HepG2 (cell line): ENCODE data around the gene TUBG1. TPM values are rescaled to one million over a fixed set of nuclear protein-coding genes. Genes with fewer than 3 reads are reported as not detected.

Experiments
- FOXM1 ChIP-seq: sonication (generic); formaldehyde crosslinking; IDR thresholded peaks from 2 replicates; pipeline ENCODE4 v1.5.0; 2020; ENCODE audit warnings: missing genetic modification reagents
- NKX3-1 ChIP-seq: sonication (generic); formaldehyde crosslinking; IDR thresholded peaks from 2 replicates; pipeline ENCODE4 v1.5.0; 2020; ENCODE audit warnings: missing genetic modification reagents
- ZFP90 ChIP-seq: sonication (generic); formaldehyde crosslinking; IDR thresholded peaks from 2 replicates; pipeline ENCODE4 v1.8.0; 2022; ENCODE audit warnings: missing genetic modification reagents, mild to moderate bottlenecking, inconsistent platforms, borderline replicate concordance
- ZIK1 ChIP-seq: sonication (generic); formaldehyde crosslinking; IDR thresholded peaks from 2 replicates; pipeline ENCODE4 v1.5.0; 2020; ENCODE audit warnings: mild to moderate bottlenecking, low read depth, missing genetic modification reagents, borderline replicate concordance
- ZMYM4 ChIP-seq: sonication (generic); formaldehyde crosslinking; IDR thresholded peaks from 2 replicates; pipeline ENCODE4 v1.8.1; 2023; ENCODE audit warnings: mild to moderate bottlenecking, missing genetic modification reagents
- ZNF549 ChIP-seq: sonication (generic); formaldehyde crosslinking; IDR thresholded peaks from 2 replicates; pipeline ENCODE4 v1.5.0; 2020; ENCODE audit warnings: missing genetic modification reagents
- polyA plus RNA-seq, 8 experiments: library from polyadenylated mRNA; depleted of rRNA in 3 of 8; stranded (reverse) in 7 of 8; unstranded in 1 of 8; fragments of >200 nt; fragmentation: Illumina TruSeq in 4 of 8; extraction: Trizol in 4 of 8; gene quantifications; 2 replicates each; pipeline versions ENCODE4 v1.2.1 to v1.2.3, GENCODE V29; 2011 to 2016; ENCODE audit warnings: low read depth in 4 of 8, missing spikeins in 1 of 8, mixed read lengths in 1 of 8; ENCODE audit not compliant: insufficient read depth in 1 of 8
- total RNA-seq, 5 experiments: library from RNA; depleted of rRNA; stranded (reverse); fragments of >200 nt; fragmentation: Illumina TruSeq; extraction: Trizol; gene quantifications; 2 replicates each; pipeline ENCODE4 v1.2.3, GENCODE V29; 2016; ENCODE audit warnings: low read depth in 1 of 5
- TF ChIP-seq, protein P1 (sequence below): sonication (generic); formaldehyde crosslinking; IDR thresholded peaks from 2 replicates; pipeline ENCODE4 v1.9.0; 2021; ENCODE audit warnings: mild to moderate bottlenecking, missing genetic modification reagents
- TF ChIP-seq, protein P2 (sequence below): sonication (generic); formaldehyde crosslinking; IDR thresholded peaks from 2 replicates; pipeline ENCODE4 v1.4.0; 2020; ENCODE audit warnings: missing genetic modification reagents
- TF ChIP-seq, protein P3 (sequence below): sonication (generic); formaldehyde crosslinking; IDR thresholded peaks from 2 replicates; pipeline ENCODE4 v1.8.1; 2023; ENCODE audit warnings: missing genetic modification reagents, mild to moderate bottlenecking, borderline replicate concordance
- TF ChIP-seq, protein P4 (sequence below): sonication (generic); formaldehyde crosslinking; IDR thresholded peaks from 2 replicates; pipeline ENCODE4 v1.8.0; 2022; ENCODE audit warnings: low read depth, missing genetic modification reagents
- TF ChIP-seq, protein P5 (sequence below): sonication (generic); formaldehyde crosslinking; IDR thresholded peaks from 2 replicates; pipeline ENCODE4 v1.5.1; 2020; ENCODE audit warnings: missing genetic modification reagents, mild to moderate bottlenecking, borderline replicate concordance
- TF ChIP-seq, protein P6 (sequence below): sonication (generic); formaldehyde crosslinking; IDR thresholded peaks from 2 replicates; pipeline ENCODE4 v1.4.0; 2020; ENCODE audit warnings: missing genetic modification reagents

Gene TUBG1
- total and polyA plus RNA-seq, 2 of the 13 experiments (the other 11 are each of a cell fraction or from before 2014, with no cell fraction given), result 74.1 to 137 TPM

DNA sequence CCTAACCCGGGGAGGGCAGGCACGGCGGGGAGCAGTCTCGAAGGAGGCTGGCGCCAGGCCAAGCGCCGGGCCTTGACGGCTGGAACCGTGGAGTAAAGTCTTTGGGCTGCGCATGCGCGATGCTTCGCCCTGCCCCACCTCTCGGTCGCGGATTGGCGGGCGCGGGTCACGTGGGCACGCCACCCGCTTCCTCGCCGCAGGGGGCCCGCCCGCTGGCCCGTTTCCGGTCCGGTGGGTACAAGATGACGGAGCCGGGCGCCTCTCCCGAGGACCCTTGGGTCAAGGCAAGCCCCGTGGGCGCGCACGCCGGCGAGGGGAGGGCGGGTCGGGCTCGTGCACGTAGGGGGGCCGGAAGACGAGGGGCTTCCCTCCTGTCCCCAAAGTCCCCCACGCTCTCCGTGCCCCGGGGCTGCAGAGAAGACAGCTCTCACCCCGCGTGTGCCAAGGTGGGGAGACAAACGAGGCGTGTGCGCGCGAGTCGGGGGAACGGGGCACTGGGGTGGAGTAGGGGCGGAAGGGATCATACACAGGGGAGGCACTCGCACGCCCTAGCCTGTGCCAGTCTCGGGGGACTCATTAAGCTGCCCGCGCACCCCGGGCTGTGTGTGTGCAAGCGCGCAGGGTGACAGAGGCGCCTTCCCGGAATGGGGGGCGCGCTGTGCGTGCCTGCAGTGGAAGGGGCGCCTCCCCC lies 42.5 kb upstream of the TUBG1 start, which contains the start of gene MLX (continued):
- TF ChIP-seq, protein P1, sequence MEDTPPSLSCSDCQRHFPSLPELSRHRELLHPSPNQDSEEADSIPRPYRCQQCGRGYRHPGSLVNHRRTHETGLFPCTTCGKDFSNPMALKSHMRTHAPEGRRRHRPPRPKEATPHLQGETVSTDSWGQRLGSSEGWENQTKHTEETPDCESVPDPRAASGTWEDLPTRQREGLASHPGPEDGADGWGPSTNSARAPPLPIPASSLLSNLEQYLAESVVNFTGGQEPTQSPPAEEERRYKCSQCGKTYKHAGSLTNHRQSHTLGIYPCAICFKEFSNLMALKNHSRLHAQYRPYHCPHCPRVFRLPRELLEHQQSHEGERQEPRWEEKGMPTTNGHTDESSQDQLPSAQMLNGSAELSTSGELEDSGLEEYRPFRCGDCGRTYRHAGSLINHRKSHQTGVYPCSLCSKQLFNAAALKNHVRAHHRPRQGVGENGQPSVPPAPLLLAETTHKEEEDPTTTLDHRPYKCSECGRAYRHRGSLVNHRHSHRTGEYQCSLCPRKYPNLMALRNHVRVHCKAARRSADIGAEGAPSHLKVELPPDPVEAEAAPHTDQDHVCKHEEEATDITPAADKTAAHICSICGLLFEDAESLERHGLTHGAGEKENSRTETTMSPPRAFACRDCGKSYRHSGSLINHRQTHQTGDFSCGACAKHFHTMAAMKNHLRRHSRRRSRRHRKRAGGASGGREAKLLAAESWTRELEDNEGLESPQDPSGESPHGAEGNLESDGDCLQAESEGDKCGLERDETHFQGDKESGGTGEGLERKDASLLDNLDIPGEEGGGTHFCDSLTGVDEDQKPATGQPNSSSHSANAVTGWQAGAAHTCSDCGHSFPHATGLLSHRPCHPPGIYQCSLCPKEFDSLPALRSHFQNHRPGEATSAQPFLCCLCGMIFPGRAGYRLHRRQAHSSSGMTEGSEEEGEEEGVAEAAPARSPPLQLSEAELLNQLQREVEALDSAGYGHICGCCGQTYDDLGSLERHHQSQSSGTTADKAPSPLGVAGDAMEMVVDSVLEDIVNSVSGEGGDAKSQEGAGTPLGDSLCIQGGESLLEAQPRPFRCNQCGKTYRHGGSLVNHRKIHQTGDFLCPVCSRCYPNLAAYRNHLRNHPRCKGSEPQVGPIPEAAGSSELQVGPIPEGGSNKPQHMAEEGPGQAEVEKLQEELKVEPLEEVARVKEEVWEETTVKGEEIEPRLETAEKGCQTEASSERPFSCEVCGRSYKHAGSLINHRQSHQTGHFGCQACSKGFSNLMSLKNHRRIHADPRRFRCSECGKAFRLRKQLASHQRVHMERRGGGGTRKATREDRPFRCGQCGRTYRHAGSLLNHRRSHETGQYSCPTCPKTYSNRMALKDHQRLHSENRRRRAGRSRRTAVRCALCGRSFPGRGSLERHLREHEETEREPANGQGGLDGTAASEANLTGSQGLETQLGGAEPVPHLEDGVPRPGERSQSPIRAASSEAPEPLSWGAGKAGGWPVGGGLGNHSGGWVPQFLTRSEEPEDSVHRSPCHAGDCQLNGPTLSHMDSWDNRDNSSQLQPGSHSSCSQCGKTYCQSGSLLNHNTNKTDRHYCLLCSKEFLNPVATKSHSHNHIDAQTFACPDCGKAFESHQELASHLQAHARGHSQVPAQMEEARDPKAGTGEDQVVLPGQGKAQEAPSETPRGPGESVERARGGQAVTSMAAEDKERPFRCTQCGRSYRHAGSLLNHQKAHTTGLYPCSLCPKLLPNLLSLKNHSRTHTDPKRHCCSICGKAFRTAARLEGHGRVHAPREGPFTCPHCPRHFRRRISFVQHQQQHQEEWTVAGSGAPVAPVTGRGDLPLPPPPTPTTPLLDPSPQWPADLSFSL (CRISPR knock-in tag), result no peak
- TF ChIP-seq, protein P2, sequence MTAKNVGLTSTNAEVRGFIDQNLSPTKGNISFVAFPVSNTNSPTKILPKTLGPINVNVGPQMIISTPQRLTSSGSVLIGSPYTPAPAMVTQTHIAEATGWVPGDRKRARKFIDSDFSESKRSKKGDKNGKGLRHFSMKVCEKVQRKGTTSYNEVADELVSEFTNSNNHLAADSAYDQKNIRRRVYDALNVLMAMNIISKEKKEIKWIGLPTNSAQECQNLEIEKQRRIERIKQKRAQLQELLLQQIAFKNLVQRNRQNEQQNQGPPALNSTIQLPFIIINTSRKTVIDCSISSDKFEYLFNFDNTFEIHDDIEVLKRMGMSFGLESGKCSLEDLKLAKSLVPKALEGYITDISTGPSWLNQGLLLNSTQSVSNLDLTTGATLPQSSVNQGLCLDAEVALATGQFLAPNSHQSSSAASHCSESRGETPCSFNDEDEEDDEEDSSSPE (CRISPR knock-in tag), result peak; percentile 70
- TF ChIP-seq ZIK1, result peak; percentile 92
- TF ChIP-seq, protein P3, sequence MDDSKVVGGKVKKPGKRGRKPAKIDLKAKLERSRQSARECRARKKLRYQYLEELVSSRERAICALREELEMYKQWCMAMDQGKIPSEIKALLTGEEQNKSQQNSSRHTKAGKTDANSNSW, result peak; percentile 42; the same call in 1 of the 2 replicates
- TF ChIP-seq ZMYM4 (CRISPR knock-in tag), result peak; percentile 91
- peak; percentile 87; the same call in 1 of the 2 replicates for TF ChIP-seq NKX3-1 (CRISPR knock-in tag)
- peak; percentile 78 for TF ChIP-seq ZFP90 (CRISPR knock-in tag)
- no peak; the same call in 1 of the 2 replicates for TF ChIP-seq ZNF549
- TF ChIP-seq, protein P4, sequence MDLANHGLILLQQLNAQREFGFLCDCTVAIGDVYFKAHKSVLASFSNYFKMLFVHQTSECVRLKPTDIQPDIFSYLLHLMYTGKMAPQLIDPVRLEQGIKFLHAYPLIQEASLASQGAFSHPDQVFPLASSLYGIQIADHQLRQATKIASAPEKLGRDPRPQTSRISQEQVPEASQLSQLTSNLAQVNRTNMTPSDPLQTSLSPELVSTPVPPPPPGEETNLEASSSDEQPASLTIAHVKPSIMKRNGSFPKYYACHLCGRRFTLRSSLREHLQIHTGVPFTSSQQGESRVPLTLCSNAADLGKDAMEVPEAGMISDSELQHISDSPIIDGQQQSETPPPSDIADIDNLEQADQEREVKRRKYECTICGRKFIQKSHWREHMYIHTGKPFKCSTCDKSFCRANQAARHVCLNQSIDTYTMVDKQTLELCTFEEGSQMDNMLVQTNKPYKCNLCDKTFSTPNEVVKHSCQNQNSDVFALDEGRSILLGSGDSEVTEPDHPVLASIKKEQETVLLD (CRISPR knock-in tag), result peak; percentile 96
- TF ChIP-seq, protein P5, sequence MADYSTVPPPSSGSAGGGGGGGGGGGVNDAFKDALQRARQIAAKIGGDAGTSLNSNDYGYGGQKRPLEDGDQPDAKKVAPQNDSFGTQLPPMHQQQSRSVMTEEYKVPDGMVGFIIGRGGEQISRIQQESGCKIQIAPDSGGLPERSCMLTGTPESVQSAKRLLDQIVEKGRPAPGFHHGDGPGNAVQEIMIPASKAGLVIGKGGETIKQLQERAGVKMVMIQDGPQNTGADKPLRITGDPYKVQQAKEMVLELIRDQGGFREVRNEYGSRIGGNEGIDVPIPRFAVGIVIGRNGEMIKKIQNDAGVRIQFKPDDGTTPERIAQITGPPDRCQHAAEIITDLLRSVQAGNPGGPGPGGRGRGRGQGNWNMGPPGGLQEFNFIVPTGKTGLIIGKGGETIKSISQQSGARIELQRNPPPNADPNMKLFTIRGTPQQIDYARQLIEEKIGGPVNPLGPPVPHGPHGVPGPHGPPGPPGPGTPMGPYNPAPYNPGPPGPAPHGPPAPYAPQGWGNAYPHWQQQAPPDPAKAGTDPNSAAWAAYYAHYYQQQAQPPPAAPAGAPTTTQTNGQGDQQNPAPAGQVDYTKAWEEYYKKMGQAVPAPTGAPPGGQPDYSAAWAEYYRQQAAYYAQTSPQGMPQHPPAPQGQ (CRISPR knock-in tag), result no peak
- 0 out of 2 replicates have a peak, but pooled peaks have one; percentile 20 for TF ChIP-seq FOXM1
- TF ChIP-seq, protein P6, sequence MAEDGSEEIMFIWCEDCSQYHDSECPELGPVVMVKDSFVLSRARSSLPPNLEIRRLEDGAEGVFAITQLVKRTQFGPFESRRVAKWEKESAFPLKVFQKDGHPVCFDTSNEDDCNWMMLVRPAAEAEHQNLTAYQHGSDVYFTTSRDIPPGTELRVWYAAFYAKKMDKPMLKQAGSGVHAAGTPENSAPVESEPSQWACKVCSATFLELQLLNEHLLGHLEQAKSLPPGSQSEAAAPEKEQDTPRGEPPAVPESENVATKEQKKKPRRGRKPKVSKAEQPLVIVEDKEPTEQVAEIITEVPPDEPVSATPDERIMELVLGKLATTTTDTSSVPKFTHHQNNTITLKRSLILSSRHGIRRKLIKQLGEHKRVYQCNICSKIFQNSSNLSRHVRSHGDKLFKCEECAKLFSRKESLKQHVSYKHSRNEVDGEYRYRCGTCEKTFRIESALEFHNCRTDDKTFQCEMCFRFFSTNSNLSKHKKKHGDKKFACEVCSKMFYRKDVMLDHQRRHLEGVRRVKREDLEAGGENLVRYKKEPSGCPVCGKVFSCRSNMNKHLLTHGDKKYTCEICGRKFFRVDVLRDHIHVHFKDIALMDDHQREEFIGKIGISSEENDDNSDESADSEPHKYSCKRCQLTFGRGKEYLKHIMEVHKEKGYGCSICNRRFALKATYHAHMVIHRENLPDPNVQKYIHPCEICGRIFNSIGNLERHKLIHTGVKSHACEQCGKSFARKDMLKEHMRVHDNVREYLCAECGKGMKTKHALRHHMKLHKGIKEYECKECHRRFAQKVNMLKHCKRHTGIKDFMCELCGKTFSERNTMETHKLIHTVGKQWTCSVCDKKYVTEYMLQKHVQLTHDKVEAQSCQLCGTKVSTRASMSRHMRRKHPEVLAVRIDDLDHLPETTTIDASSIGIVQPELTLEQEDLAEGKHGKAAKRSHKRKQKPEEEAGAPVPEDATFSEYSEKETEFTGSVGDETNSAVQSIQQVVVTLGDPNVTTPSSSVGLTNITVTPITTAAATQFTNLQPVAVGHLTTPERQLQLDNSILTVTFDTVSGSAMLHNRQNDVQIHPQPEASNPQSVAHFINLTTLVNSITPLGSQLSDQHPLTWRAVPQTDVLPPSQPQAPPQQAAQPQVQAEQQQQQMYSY (CRISPR knock-in tag), result 0 out of 2 replicates have a peak, but pooled peaks have one; percentile 30
